Panc1 (cell line): Measurements from ENCODE around the gene ALG12. TPM values are rescaled to one million over a fixed set of nuclear protein-coding genes. Genes with fewer than 3 reads are reported as not detected.

Experiments
- ATAC-seq: fragments of 200-7000 bp; cut with Tn5 transposase; 2 replicates; pipeline ENCODE4 v1.9.1; 2020; ENCODE audit warnings: mild to moderate bottlenecking, moderate library complexity
- BruUV-seq: library from RNA; stranded (reverse); fragments of 400-500 nt; replicated peaks from 2 replicates; lab custom pipeline; 2021; lab: Mats Ljungman, UMichigan
- CTCF ChIA-PET: fragments of 300-600 bp; sonication (Branson Sonifier 250); formaldehyde crosslinking; loops from one replicate; lab custom pipeline; 2022; ENCODE audit warnings: antibody characterized with exemption; lab: Charles Lee
- POLR2A ChIA-PET: fragments of 300-600 bp; sonication (Branson Sonifier 250); formaldehyde crosslinking; loops from one replicate; lab custom pipeline; 2022; ENCODE audit warnings: antibody characterized with exemption; lab: Charles Lee
- DNase-seq: peaks from one replicate; pipeline ENCODE4 v3.0.0-alpha.2; 2010; ENCODE audit warnings: low read depth, low spot score
- H3K27ac ChIP-seq: 2 replicates; pipeline ENCODE4 v1.5.1; 2011; ENCODE audit warnings: mild to moderate bottlenecking, low read length, inconsistent platforms
- H3K27me3 ChIP-seq: fragments of 200-500 bp; sonication (Bioruptor generic); 2 replicates; pipeline ENCODE4 v1.6.0; 2014; ENCODE audit warnings: low read length, inconsistent platforms; ENCODE audit not compliant: control insufficient read depth, insufficient read depth
- H3K36me3 ChIP-seq: fragments of 200-500 bp; sonication (Bioruptor generic); 2 replicates; pipeline ENCODE4 v1.5.1; 2014; ENCODE audit warnings: inconsistent platforms, mild to moderate bottlenecking, low read length, moderate library complexity; ENCODE audit not compliant: control insufficient read depth, insufficient read depth
- H3K4me1 ChIP-seq: 2 replicates; pipeline ENCODE4 v1.5.1; 2011; ENCODE audit warnings: inconsistent platforms, mild to moderate bottlenecking, low read length, moderate library complexity; ENCODE audit not compliant: control insufficient read depth, insufficient read depth
- H3K4me3 ChIP-seq, 2 experiments: 2 replicates each; pipeline ENCODE4 v1.5.1; 2011 to 2012; ENCODE audit warnings: low read depth in 2 of 2, low read length in 2 of 2, mild to moderate bottlenecking in 2 of 2, inconsistent platforms in 1 of 2, moderate library complexity in 1 of 2
- H3K9me3 ChIP-seq: fragments of 200-500 bp; sonication (Bioruptor generic); 2 replicates; pipeline ENCODE4 v1.5.1; 2014; ENCODE audit warnings: low read depth, mild to moderate bottlenecking, inconsistent platforms, low read length, moderate library complexity; ENCODE audit not compliant: control insufficient read depth, insufficient read depth
- POLR2AphosphoS5 ChIP-seq: IDR thresholded peaks from 2 replicates; pipeline ENCODE4 v1.6.1; 2012; ENCODE audit warnings: mild to moderate bottlenecking, low read depth, low read length, moderate library complexity
- SIN3A ChIP-seq: IDR thresholded peaks from 2 replicates; pipeline ENCODE4 v1.6.1; 2012; ENCODE audit warnings: low read depth, mild to moderate bottlenecking, low read length, moderate library complexity, borderline replicate concordance; ENCODE audit not compliant: insufficient read depth
- TCF7L2 ChIP-seq: IDR thresholded peaks from 2 replicates; pipeline ENCODE4 v1.6.1; 2011; ENCODE audit warnings: mild to moderate bottlenecking, low read depth, low read length, inconsistent platforms
- in situ Hi-C: cut with HindIII; loops from 2 replicates; pipeline ENCODE4 v1.10.0; 2016; ENCODE audit warnings: low sequenced_read_pairs, low pct_unique_long_range_greater_than_20kb
- intact Hi-C: fragments of 100-400 bp; cut with micrococcal nuclease; formaldehyde crosslinking; loops from one replicate; pipeline ENCODE4 v1.10.0; 2022; ENCODE audit not compliant: unreplicated experiment
- total RNA-seq: library from RNA; stranded (reverse); gene quantifications from one replicate; pipeline ENCODE4 v1.2.1, GENCODE V29; 2021; ENCODE audit not compliant: unreplicated experiment
- TF ChIP-seq, protein P1 (sequence below): fragments of 450-650 bp; IDR thresholded peaks from 2 replicates; pipeline ENCODE4 v1.5.1; 2017; ENCODE audit warnings: mild to moderate bottlenecking
- TF ChIP-seq, protein P2 (sequence below), 2 experiments: IDR thresholded peaks; 2 replicates each; pipeline ENCODE4 v1.6.1; 2011 to 2012; ENCODE audit warnings: low read depth in 2 of 2, control low read depth in 1 of 2, low read length in 1 of 2, mild to moderate bottlenecking in 1 of 2, moderate library complexity in 1 of 2; ENCODE audit not compliant: insufficient read depth in 1 of 2

ALG12 gene
- total RNA-seq, 1 experiment from 2014 or later = 23.4 TPM

DNA sequence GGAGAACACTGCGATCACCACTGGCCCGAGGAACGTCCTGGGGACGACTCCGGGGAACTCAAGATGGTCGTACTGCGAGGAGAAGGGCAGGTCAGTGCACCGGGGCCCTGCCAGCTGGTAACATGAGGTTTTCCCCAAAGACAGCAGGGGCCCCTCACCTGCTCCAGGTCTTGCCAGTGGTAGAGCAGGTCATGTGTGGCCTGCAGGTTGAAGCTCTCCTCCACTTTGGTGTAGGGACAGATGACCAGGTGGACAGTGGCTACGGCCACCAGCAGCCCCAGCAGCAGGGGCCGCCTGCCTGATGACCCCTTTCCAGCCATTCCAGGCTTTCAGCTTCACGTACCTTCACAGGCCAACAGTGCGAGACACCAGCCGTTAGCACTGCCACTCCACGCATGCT is 4.8 kb downstream of the ALG12 start:
- H3K9me3 ChIP-seq = no peaks in the 10 kb centered on the region
- no peaks in the 10 kb centered on the region for H3K4me1 ChIP-seq
- BruUV-seq = no TSS peak
- H3K27ac ChIP-seq = no peak overlapping the region
- in situ Hi-C loops = no loop called here
- ChIA-PET POLR2A (no interaction called here), CTCF (no interaction called here)
- ATAC-seq (no peak), DNase-seq (no peak)
- no peaks in the 10 kb centered on the region for H3K27me3 ChIP-seq
- intact Hi-C loops = no loop called here
- peaks cover 4% of the 10 kb centered on the region; the same call in 1 of the 2 replicates for H3K36me3 ChIP-seq
- no peak overlapping the region for H3K4me3 ChIP-seq
- TF ChIP-seq SIN3A = no peak
- TF ChIP-seq, protein P1, sequence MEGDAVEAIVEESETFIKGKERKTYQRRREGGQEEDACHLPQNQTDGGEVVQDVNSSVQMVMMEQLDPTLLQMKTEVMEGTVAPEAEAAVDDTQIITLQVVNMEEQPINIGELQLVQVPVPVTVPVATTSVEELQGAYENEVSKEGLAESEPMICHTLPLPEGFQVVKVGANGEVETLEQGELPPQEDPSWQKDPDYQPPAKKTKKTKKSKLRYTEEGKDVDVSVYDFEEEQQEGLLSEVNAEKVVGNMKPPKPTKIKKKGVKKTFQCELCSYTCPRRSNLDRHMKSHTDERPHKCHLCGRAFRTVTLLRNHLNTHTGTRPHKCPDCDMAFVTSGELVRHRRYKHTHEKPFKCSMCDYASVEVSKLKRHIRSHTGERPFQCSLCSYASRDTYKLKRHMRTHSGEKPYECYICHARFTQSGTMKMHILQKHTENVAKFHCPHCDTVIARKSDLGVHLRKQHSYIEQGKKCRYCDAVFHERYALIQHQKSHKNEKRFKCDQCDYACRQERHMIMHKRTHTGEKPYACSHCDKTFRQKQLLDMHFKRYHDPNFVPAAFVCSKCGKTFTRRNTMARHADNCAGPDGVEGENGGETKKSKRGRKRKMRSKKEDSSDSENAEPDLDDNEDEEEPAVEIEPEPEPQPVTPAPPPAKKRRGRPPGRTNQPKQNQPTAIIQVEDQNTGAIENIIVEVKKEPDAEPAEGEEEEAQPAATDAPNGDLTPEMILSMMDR = no peak
- TF ChIP-seq, protein P2, sequence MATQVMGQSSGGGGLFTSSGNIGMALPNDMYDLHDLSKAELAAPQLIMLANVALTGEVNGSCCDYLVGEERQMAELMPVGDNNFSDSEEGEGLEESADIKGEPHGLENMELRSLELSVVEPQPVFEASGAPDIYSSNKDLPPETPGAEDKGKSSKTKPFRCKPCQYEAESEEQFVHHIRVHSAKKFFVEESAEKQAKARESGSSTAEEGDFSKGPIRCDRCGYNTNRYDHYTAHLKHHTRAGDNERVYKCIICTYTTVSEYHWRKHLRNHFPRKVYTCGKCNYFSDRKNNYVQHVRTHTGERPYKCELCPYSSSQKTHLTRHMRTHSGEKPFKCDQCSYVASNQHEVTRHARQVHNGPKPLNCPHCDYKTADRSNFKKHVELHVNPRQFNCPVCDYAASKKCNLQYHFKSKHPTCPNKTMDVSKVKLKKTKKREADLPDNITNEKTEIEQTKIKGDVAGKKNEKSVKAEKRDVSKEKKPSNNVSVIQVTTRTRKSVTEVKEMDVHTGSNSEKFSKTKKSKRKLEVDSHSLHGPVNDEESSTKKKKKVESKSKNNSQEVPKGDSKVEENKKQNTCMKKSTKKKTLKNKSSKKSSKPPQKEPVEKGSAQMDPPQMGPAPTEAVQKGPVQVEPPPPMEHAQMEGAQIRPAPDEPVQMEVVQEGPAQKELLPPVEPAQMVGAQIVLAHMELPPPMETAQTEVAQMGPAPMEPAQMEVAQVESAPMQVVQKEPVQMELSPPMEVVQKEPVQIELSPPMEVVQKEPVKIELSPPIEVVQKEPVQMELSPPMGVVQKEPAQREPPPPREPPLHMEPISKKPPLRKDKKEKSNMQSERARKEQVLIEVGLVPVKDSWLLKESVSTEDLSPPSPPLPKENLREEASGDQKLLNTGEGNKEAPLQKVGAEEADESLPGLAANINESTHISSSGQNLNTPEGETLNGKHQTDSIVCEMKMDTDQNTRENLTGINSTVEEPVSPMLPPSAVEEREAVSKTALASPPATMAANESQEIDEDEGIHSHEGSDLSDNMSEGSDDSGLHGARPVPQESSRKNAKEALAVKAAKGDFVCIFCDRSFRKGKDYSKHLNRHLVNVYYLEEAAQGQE (IDR thresholded peaks at IDR 0.05; ENCODE audit: insufficient read depth in 1 of 2, low read depth in 2 of 2, low read length in 1 of 2) = no peak
- TF ChIP-seq TCF7L2 = no peak
- no peak for TF ChIP-seq POLR2AphosphoS5

DNA sequence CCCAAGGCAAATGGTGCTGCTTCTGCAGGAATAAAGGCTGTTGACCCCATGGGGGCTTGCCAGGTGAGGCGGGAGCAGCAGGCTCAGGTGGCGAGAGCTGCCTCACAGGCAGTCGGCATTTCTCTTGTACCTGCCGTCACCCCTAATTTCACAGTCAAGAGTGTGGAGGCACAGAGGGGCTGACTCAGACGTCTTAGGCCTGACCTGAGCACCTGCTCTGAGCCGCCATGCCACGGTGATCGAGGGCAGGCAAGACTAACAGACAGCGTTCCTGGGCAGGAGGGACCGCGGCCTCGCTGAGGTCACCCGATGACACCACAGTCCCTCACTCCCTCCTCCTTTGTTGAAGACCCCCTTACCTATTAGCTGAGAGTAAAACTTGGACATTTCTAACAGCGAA is 5.2 kb downstream of the ALG12 start:
- ATAC-seq = no peak
- TSS peak; percentile 12 for BruUV-seq
- H3K27ac ChIP-seq = no peak overlapping the region
- intact Hi-C loops = no loop called here
- H3K4me3 ChIP-seq = no peak overlapping the region
- DNase-seq = no peak
- no peak for TF ChIP-seq SIN3A
- TF ChIP-seq, protein P1 = no peak
- TF ChIP-seq POLR2AphosphoS5 = no peak
- TF ChIP-seq, protein P2 (IDR thresholded peaks at IDR 0.05; ENCODE audit: insufficient read depth in 1 of 2, low read depth in 2 of 2, low read length in 1 of 2) = no peak
- ChIA-PET POLR2A (no interaction called here), CTCF (no interaction called here)
- no peaks in the 10 kb centered on the region for H3K4me1 ChIP-seq
- in situ Hi-C loops = no loop called here
- H3K9me3 ChIP-seq = no peaks in the 10 kb centered on the region
- H3K27me3 ChIP-seq = no peaks in the 10 kb centered on the region
- H3K36me3 ChIP-seq = peaks cover 4% of the 10 kb centered on the region; the same call in 1 of the 2 replicates
